ENCODE measurements around the gene UBE3A. TPM values are rescaled to one million over a fixed set of nuclear protein-coding genes. Genes with fewer than 3 reads are reported as not detected.

Gene UBE3A
- total RNA-seq, 1 donor: 91.2 TPM

DNA sequence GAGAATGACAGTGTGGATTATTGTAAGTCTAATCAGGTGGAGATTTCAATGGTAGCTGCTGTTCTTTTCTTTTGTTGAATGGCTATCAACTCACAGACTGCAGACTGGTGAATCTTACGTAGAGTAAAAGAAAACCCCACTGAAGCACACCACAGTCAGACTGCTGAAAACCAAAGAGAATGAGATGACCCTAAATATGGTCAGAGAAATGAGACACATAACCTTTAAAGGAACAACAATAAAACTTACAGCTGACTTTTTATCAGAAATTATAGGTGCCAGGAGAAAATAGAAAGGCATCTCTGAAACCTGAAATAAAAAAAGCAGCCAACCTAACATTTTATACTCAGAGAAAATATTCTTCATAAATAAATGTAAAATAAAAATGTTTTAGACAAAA, 12.7 kb upstream of the UBE3A start:
- Histone ChIP-seq H3K4me2 (ENCODE audit: insufficient read depth, low read length) (no peak overlapping the region), H3K9me3 (ENCODE audit: low read depth, low read length) (peaks cover 8% of the 10 kb centered on the region), H3K27me3 (ENCODE audit: insufficient read depth, low read length) (no peaks in the 10 kb centered on the region), H2AFZ (ENCODE audit: low read length) (no peak overlapping the region), H3K4me3 (ENCODE audit: insufficient read depth, low read length) (no peak overlapping the region), H3K36me3 (ENCODE audit: insufficient read depth, low read length) (no peaks in the 10 kb centered on the region), H3K79me2 (ENCODE audit: insufficient read depth, low read length) (no peaks in the 10 kb centered on the region), H3K27ac (ENCODE audit: low read depth, low read length) (no peak overlapping the region), H4K20me1 (ENCODE audit: insufficient read depth, low read length) (no peaks in the 10 kb centered on the region), H3K4me1 (ENCODE audit: insufficient read depth, low read length) (no peaks in the 10 kb centered on the region)
- DNase-seq (ENCODE audit: insufficient read length, low spot score, missing footprints): no peak
- TF ChIP-seq, protein P1, sequence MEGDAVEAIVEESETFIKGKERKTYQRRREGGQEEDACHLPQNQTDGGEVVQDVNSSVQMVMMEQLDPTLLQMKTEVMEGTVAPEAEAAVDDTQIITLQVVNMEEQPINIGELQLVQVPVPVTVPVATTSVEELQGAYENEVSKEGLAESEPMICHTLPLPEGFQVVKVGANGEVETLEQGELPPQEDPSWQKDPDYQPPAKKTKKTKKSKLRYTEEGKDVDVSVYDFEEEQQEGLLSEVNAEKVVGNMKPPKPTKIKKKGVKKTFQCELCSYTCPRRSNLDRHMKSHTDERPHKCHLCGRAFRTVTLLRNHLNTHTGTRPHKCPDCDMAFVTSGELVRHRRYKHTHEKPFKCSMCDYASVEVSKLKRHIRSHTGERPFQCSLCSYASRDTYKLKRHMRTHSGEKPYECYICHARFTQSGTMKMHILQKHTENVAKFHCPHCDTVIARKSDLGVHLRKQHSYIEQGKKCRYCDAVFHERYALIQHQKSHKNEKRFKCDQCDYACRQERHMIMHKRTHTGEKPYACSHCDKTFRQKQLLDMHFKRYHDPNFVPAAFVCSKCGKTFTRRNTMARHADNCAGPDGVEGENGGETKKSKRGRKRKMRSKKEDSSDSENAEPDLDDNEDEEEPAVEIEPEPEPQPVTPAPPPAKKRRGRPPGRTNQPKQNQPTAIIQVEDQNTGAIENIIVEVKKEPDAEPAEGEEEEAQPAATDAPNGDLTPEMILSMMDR (IDR thresholded peaks at IDR 0.05; ENCODE audit: extremely low read depth, low read depth, low read length): no peak

DNA sequence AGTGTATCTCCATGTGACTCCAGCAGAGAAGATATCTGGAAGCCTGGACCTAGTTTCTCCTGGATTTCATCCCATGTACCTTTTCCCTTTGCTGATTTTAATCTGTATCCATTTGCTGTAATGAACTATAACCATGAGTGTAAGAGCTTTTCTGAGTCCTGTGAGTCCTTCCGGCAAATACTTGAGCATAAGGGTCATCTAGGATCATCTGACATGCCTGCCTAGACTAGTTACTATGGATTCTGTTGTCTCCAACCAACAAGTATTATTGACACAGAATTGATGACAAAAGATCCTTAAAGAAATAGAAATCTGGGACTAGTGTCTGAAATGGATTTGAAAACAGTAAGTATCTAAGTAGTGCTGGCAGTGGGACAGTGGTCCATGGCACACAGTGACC, 11.3 kb upstream of the UBE3A start:
- DNase-seq (ENCODE audit: insufficient read length, low spot score, missing footprints): no peak
- Histone ChIP-seq H3K9me3 (ENCODE audit: low read depth, low read length) (peaks cover 8% of the 10 kb centered on the region), H3K36me3 (ENCODE audit: insufficient read depth, low read length) (no peaks in the 10 kb centered on the region), H2AFZ (ENCODE audit: low read length) (no peak overlapping the region), H4K20me1 (ENCODE audit: insufficient read depth, low read length) (no peaks in the 10 kb centered on the region), H3K4me1 (ENCODE audit: insufficient read depth, low read length) (no peaks in the 10 kb centered on the region), H3K4me2 (ENCODE audit: insufficient read depth, low read length) (no peak overlapping the region), H3K27me3 (ENCODE audit: insufficient read depth, low read length) (no peaks in the 10 kb centered on the region), H3K27ac (ENCODE audit: low read depth, low read length) (no peak overlapping the region), H3K79me2 (ENCODE audit: insufficient read depth, low read length) (no peaks in the 10 kb centered on the region), H3K4me3 (ENCODE audit: insufficient read depth, low read length) (no peak overlapping the region)
- TF ChIP-seq, protein P1 (IDR thresholded peaks at IDR 0.05; ENCODE audit: extremely low read depth, low read depth, low read length): no peak

DNA sequence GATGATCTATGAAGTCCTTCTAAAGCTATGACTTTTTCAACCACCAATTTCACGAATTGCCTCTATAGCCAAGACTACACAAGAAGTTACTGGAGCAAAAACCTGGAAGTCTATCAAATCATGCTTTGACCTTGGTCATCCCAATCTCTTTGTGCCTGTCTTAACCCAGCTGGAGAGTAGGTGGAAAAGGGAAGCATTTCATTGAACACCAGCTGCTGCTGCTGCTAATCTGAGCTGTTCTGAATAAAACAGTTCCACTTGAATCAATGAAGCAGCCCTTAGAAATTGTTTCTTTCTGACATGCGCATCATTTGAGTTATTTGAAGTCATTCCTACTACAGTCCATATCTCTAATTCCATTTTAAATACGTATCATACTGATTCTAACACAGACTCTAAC, 7.3 kb upstream of the UBE3A start:
- no peaks in the 10 kb centered on the region for H3K36me3 ChIP-seq (ENCODE audit: insufficient read depth, low read length)
- H3K27me3 ChIP-seq (ENCODE audit: insufficient read depth, low read length): no peaks in the 10 kb centered on the region
- no peak for DNase-seq (ENCODE audit: insufficient read length, low spot score, missing footprints)
- H3K9me3 ChIP-seq (ENCODE audit: low read depth, low read length): peaks cover 4% of the 10 kb centered on the region
- H3K4me3 ChIP-seq (ENCODE audit: insufficient read depth, low read length): no peak overlapping the region
- no peak overlapping the region for H3K4me2 ChIP-seq (ENCODE audit: insufficient read depth, low read length)
- no peak overlapping the region for H2AFZ ChIP-seq (ENCODE audit: low read length)
- H4K20me1 ChIP-seq (ENCODE audit: insufficient read depth, low read length): no peaks in the 10 kb centered on the region
- TF ChIP-seq, protein P1 (IDR thresholded peaks at IDR 0.05; ENCODE audit: extremely low read depth, low read depth, low read length): no peak
- H3K79me2 ChIP-seq (ENCODE audit: insufficient read depth, low read length): no peaks in the 10 kb centered on the region
- H3K27ac ChIP-seq (ENCODE audit: low read depth, low read length): no peak overlapping the region
- no peaks in the 10 kb centered on the region for H3K4me1 ChIP-seq (ENCODE audit: insufficient read depth, low read length)

DNA sequence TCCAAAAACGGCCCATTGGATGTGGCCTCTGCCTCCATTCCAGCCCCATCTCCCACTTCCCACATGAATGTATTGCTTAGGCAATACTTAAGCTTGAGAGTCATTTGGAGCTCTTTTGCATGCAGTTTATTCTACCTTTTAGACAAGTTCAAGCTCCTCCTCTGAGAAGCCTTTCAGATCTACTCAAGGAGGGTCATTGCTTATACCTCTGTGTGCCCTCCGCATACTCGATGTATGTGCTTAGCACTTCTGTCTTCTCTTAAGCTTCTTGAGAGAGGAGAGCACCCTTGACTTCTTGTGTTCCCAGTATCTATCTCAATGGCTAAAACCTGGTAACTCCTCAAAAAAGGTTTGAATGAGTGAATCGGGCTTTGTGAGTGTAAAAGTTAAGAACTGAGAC, 6.6 kb upstream of the UBE3A start:
- no peaks in the 10 kb centered on the region for H3K9me3 ChIP-seq (ENCODE audit: low read depth, low read length)
- H3K4me1 ChIP-seq (ENCODE audit: insufficient read depth, low read length): no peaks in the 10 kb centered on the region
- no peak overlapping the region for H3K4me3 ChIP-seq (ENCODE audit: insufficient read depth, low read length)
- DNase-seq (ENCODE audit: insufficient read length, low spot score, missing footprints): no peak
- no peaks in the 10 kb centered on the region for H3K79me2 ChIP-seq (ENCODE audit: insufficient read depth, low read length)
- H3K27ac ChIP-seq (ENCODE audit: low read depth, low read length): no peak overlapping the region
- TF ChIP-seq, protein P1 (IDR thresholded peaks at IDR 0.05; ENCODE audit: extremely low read depth, low read depth, low read length): no peak
- H2AFZ ChIP-seq (ENCODE audit: low read length): no peak overlapping the region
- no peaks in the 10 kb centered on the region for H3K36me3 ChIP-seq (ENCODE audit: insufficient read depth, low read length)
- H3K4me2 ChIP-seq (ENCODE audit: insufficient read depth, low read length): no peak overlapping the region
- no peaks in the 10 kb centered on the region for H4K20me1 ChIP-seq (ENCODE audit: insufficient read depth, low read length)
- H3K27me3 ChIP-seq (ENCODE audit: insufficient read depth, low read length): no peaks in the 10 kb centered on the region

Data from osteoblast (primary cell).